A549 (cell line): ENCODE data around the gene VAT1L. TPM values are rescaled to one million over a fixed set of nuclear protein-coding genes. Genes with fewer than 3 reads are reported as not detected.

Source experiments
- ATAC-seq, 2 experiments: fragments of 200-7000 bp in 1 of 2; fragments of >200 bp in 1 of 2; cut with Nextera tagmentation in 1 of 2; cut with Tn5 transposase in 1 of 2; 3 replicates each; pipeline versions ENCODE4 v1.8.0 to v1.9.1; 2018 to 2020; ENCODE audit warnings: mild to moderate bottlenecking in 1 of 2, moderate library complexity in 1 of 2
- CTCF ChIA-PET: fragments of 300-600 bp; sonication (Branson Sonifier 250); formaldehyde crosslinking; extraction: SDS; loops from one replicate; lab custom pipeline; 2021; ENCODE audit warnings: antibody characterized with exemption, inconsistent platforms; lab: Yijun Ruan, JAX
- POLR2A ChIA-PET: fragments of 350-600 bp; formaldehyde crosslinking; extraction: SDS; loops from one replicate; lab custom pipeline; 2021; ENCODE audit warnings: antibody characterized with exemption, inconsistent platforms; lab: Yijun Ruan, JAX
- DNase-seq, 2 experiments: peaks; one replicate each; pipeline versions ENCODE4 v3.0.0 to v3.0.0-alpha.2; 2011 to 2016; ENCODE audit warnings: low read depth in 1 of 2, low spot score in 1 of 2
- FAIRE-seq: peaks from 2 replicates; lab custom pipeline; 2011; peaks lifted over from hg19 to GRCh38; lab: Jason Lieb, UNC
- H3K27ac ChIP-seq, 2 experiments: fragments of >200 bp; sonication (Bioruptor Twin); formaldehyde crosslinking; 3 replicates each; pipeline ENCODE4 v1.5.1; 2016 to 2017
- H3K4me1 ChIP-seq: fragments of >200 bp; sonication (Bioruptor Twin); formaldehyde crosslinking; 3 replicates; pipeline ENCODE4 v1.6.1; 2016
- H3K4me2 ChIP-seq: fragments of >200 bp; sonication (Bioruptor Twin); formaldehyde crosslinking; 3 replicates; pipeline ENCODE4 v1.6.1; 2016
- H3K4me3 ChIP-seq: fragments of >200 bp; sonication (Bioruptor Twin); formaldehyde crosslinking; 3 replicates; pipeline ENCODE4 v1.5.1; 2016
- H3K9me3 ChIP-seq: fragments of >200 bp; sonication (Bioruptor Twin); formaldehyde crosslinking; 3 replicates; pipeline ENCODE4 v1.6.1; 2016
- BCL3 ChIP-seq: fragments of >200 bp; sonication (Bioruptor Twin); formaldehyde crosslinking; IDR thresholded peaks from 3 replicates; pipeline ENCODE4 v1.6.1; 2016
- CEBPB ChIP-seq, 2 experiments: fragments of >200 bp in 1 of 2; sonication (Bioruptor Twin) in 1 of 2; formaldehyde crosslinking in 1 of 2; IDR thresholded peaks; 2 replicates each; pipeline ENCODE4 v1.6.1; 2012 to 2016
- E2F6 ChIP-seq: IDR thresholded peaks from 2 replicates; pipeline ENCODE4 v1.6.1; 2012; ENCODE audit warnings: low read depth, borderline replicate concordance
- EHF ChIP-seq: fragments of 250-450 bp; sonication (Bioruptor Pico); IDR thresholded peaks from 2 replicates; pipeline ENCODE4 v1.5.0; 2020; ENCODE audit warnings: mild to moderate bottlenecking
- ELK1 ChIP-seq: fragments of 150-350 bp; IDR thresholded peaks from 2 replicates; pipeline ENCODE4 v1.6.1; 2014; ENCODE audit warnings: low read depth, mild to moderate bottlenecking, low read length
- EP300 ChIP-seq, 2 experiments: fragments of >200 bp; sonication (Bioruptor Twin); formaldehyde crosslinking; IDR thresholded peaks; 2 replicates in 1 of 2; 3 replicates in 1 of 2; pipeline ENCODE4 v1.6.1; 2016 to 2017
- GATA3 ChIP-seq: IDR thresholded peaks from 2 replicates; pipeline ENCODE4 v1.6.1; 2012; ENCODE audit warnings: borderline replicate concordance
- HDAC2 ChIP-seq: fragments of 200-600 bp; sonication (generic); IDR thresholded peaks from 2 replicates; pipeline ENCODE4 v1.6.1; 2016
- HOXA7 ChIP-seq: fragments of 250-450 bp; sonication (Bioruptor Pico); IDR thresholded peaks from 2 replicates; pipeline ENCODE4 v1.5.0; 2020; ENCODE audit warnings: mild to moderate bottlenecking, moderate library complexity
- HOXB13 ChIP-seq: fragments of 250-450 bp; sonication (Bioruptor Pico); IDR thresholded peaks from 2 replicates; pipeline ENCODE4 v1.5.0; 2020; ENCODE audit warnings: low read depth, mild to moderate bottlenecking, moderate library complexity
- HOXB5 ChIP-seq: fragments of 250-450 bp; sonication (Bioruptor Pico); IDR thresholded peaks from 2 replicates; pipeline ENCODE4 v1.5.0; 2020; ENCODE audit warnings: mild to moderate bottlenecking, moderate library complexity
- JUN ChIP-seq, 2 experiments: fragments of >200 bp; sonication (Bioruptor Twin); formaldehyde crosslinking; IDR thresholded peaks; 2 replicates in 1 of 2; 3 replicates in 1 of 2; pipeline ENCODE4 v1.6.1; 2016 to 2017
- JUNB ChIP-seq: fragments of >200 bp; sonication (Bioruptor Twin); formaldehyde crosslinking; IDR thresholded peaks from 2 replicates; pipeline ENCODE4 v1.6.1; 2016
- MAX ChIP-seq: IDR thresholded peaks from 2 replicates; pipeline ENCODE4 v1.6.1; 2012
- MYC ChIP-seq: IDR thresholded peaks from 2 replicates; pipeline ENCODE4 v1.6.1; 2012; ENCODE audit warnings: mild to moderate bottlenecking, inconsistent platforms, low read length, improper control_type of control experiment, borderline replicate concordance
- NR3C1 ChIP-seq: fragments of >200 bp; sonication (Bioruptor Twin); formaldehyde crosslinking; IDR thresholded peaks from 3 replicates; pipeline ENCODE4 v1.6.1; 2017
- PBX3 ChIP-seq: IDR thresholded peaks from 2 replicates; pipeline ENCODE4 v1.6.1; 2012
- POLR2A ChIP-seq: IDR thresholded peaks from 2 replicates; pipeline ENCODE4 v1.6.1; 2012; ENCODE audit warnings: mild to moderate bottlenecking, low read length
- SREBF2 ChIP-seq: fragments of 450-650 bp; IDR thresholded peaks from 2 replicates; pipeline ENCODE4 v1.6.1; 2014; ENCODE audit warnings: mild to moderate bottlenecking, moderate library complexity
- TP53 ChIP-seq: fragments of 250-450 bp; sonication (Bioruptor Pico); IDR thresholded peaks from 2 replicates; pipeline ENCODE4 v1.5.0; 2021; ENCODE audit warnings: mild to moderate bottlenecking, moderate library complexity
- ZC3H11A ChIP-seq: fragments of 450-650 bp; IDR thresholded peaks from 2 replicates; pipeline ENCODE4 v1.6.1; 2014; ENCODE audit warnings: antibody characterized with exemption, mild to moderate bottlenecking
- ZSCAN20 ChIP-seq: fragments of 250-450 bp; sonication (Bioruptor Pico); IDR thresholded peaks from 2 replicates; pipeline ENCODE4 v1.8.0; 2022; ENCODE audit warnings: mild to moderate bottlenecking, moderate library complexity
- WGBS: methylation state at CpG from one replicate; pipeline ENCODE4 v1.1.6; 2017; ENCODE audit errors: missing lambda C conversion rate; 5-methylcytosine and 5-hydroxymethylcytosine counted together
- polyA minus RNA-seq: library from RNA; depleted of rRNA, polyadenylated mRNA; stranded (reverse); fragments of >200 nt; gene quantifications from 2 replicates; pipeline ENCODE4 v1.2.3, GENCODE V29; 2011; rRNA and poly(A)+ RNA removed
- polyA plus RNA-seq, 4 experiments: library from polyadenylated mRNA; depleted of rRNA in 3 of 4; stranded (reverse); fragments of >200 nt; fragmentation: RNase III in 1 of 4; extraction: RNeasy Plus Mini Kit Qiagen cat#74134 plus additional on column Dnase treatment in 1 of 4; gene quantifications; 2 replicates in 3 of 4; 3 replicates in 1 of 4; pipeline ENCODE4 v1.2.3, GENCODE V29; 2011 to 2017

VAT1L gene
- polyA plus RNA-seq (2011; rRNA removed) (not detected in 2 replicates), polyA plus RNA-seq (2017; fragmentation: RNase III; extraction: RNeasy Plus Mini Kit Qiagen cat#74134 plus additional on column Dnase treatment) (not detected in 3 replicates), polyA minus RNA-seq (0.05 TPM in 1 of 2 replicates, not detected in the other)
- not detected in 2 replicates for polyA plus RNA-seq (2012; cell fraction: cytosol; rRNA removed)
- not detected in 2 replicates for polyA plus RNA-seq (2012; cell fraction: nucleus; rRNA removed)

GRCh38 chr16:77788181-77789084, at the start of gene VAT1L:
VAT1L (plus strand) TSS chr16:77788564; CDS start chr16:77788683, 119 bp downstream.
- CTCF ChIA-PET = interaction anchor here (0.6 to 1.3 kb wide), 3 partner anchors 10 to 183 kb away, joined by 3 read pairs; no protein-coding TSS in a partner anchor
- peak; percentile 18; the same call in 1 of the 2 replicates for TF ChIP-seq MAX
- no peak for TF ChIP-seq ELK1
- TF ChIP-seq JUNB = no peak
- no peak; the same call in 1 of the 2 replicates for TF ChIP-seq HDAC2
- Histone ChIP-seq H3K4me2 (peak within 1 kb of the TSS; percentile 95), H3K4me1 (peaks cover 4% of the 10 kb centered on the region; the same call in 1 of the 3 replicates), H3K4me3 (peak within 1 kb of the TSS; percentile 45), H3K27ac (no peak within 1 kb of the TSS), H3K9me3 (no peaks in the 10 kb centered on the region)
- ATAC-seq (peak; percentile 92 to 97), DNase-seq (peak; percentile 42 to 44), FAIRE-seq (no peak)
- POLR2A ChIA-PET = interaction anchor here (1.5 kb wide), 1 partner anchor 8 kb away, joined by 3 read pairs; no protein-coding TSS in a partner anchor
- whole genome bisulfite sequencing = 3% methylated on average over 54 of the region's 78 CpGs

GRCh38 chr16:77738706-77739558, 49.4 kb upstream of the VAT1L start:
- Histone ChIP-seq H3K4me1 (no peaks in the 10 kb centered on the region), H3K4me3 (no peak overlapping the region), H3K27ac (no peak overlapping the region)
- DNase-seq = no peak
- CTCF ChIA-PET = no interaction called here
- TF ChIP-seq HOXA7 (CRISPR knock-in tag) (no peak), ZC3H11A (no peak), CEBPB (IDR thresholded peaks at IDR 0.05) (no peak), SREBF2 (no peak), E2F6 (no peak), JUN (IDR thresholded peaks at IDR 0.05) (no peak), GATA3 (no peak), HOXB5 (no peak), PBX3 (no peak), BCL3 (no peak), NR3C1 (no peak)
- TF ChIP-seq, all 56 proteins: peak for 0
- H3K9me3 ChIP-seq = no peaks in the 10 kb centered on the region
- no peak overlapping the region for H3K4me2 ChIP-seq
- 61% methylated on average over 10 of the region's 10 CpGs for WGBS
- POLR2A ChIA-PET = no interaction called here
- FAIRE-seq (no peak), ATAC-seq (no peak)

- ChIA-PET CTCF (no interaction called here), POLR2A (no interaction called here)
- no peak overlapping the region for H3K4me3 ChIP-seq
- no peak overlapping the region for H3K27ac ChIP-seq
- ATAC-seq = no peak
- no peaks in the 10 kb centered on the region for H3K9me3 ChIP-seq
- TF ChIP-seq EHF (CRISPR knock-in tag) (no peak), EP300 (IDR thresholded peaks at IDR 0.05) (no peak), ZC3H11A (no peak), HOXB13 (CRISPR knock-in tag) (no peak), ZSCAN20 (CRISPR knock-in tag) (no peak), POLR2A (no peak), TP53 (CRISPR knock-in tag) (no peak), MYC (no peak), SREBF2 (no peak)
- WGBS = 13% methylated on average over 1 of the region's 1 CpG
- DNase-seq = no peak
- no peak overlapping the region for H3K4me2 ChIP-seq
- no peak for FAIRE-seq
- no peaks in the 10 kb centered on the region for H3K4me1 ChIP-seq
These were observed 48.8 kb upstream of the VAT1L start for GRCh38 chr16:77739559-77739892.
